ENCODE measurements around the gene STUM.
A peak's percentile ranks its signal among the peaks of the same experiment; 100 is the strongest.
"Not testable (repeated sequence)": the region's sequence is repeated elsewhere in the genome, so short reads cannot be mapped to it uniquely, and the experiment has no call there.

The STUM gene

GRCh38 chr1:226606311-226607267 is 58.0 kb downstream of the STUM start:
- DNase-seq = no peak

DNA sequence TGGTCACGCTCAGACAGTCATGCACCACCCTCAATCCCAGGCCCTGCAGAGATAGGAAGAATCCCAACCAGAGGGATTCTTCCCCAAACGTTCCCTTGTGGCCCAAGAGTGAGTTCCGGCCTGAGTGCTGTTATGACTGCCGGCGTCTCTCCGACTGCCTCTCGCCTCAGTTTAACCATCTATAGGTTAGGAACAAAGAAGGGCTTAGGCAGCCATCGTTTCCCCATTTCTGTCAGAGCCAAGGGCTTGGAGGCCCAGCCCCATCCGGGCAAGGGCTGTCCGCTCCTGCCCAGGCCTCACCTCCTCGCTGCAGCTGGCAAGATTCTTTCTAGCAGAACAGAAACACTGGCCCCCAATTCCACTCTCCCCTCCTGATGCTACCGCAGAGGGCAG is 58.7 kb downstream of the STUM start:
- no peak for DNase-seq

DNA sequence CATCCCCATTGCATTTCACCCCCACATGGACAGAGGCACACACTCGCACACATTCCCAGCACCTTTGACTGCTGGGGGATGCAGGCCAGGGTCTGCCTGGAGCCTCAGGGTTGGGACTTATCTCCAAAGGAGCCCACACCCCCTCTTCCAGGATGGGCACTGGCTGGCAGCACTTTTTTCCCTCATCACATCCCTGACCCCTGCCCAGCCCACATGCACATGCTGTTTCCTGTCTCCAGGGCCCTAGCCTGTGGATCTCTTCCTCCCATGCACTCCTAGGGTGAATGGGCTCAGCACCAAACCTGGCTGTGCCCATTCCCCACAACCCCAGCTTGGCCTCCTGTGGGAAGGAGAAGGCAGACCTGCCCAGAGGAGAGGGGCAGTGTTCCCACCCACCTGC is 59.3 kb downstream of the STUM start:
- no peak for DNase-seq

DNA sequence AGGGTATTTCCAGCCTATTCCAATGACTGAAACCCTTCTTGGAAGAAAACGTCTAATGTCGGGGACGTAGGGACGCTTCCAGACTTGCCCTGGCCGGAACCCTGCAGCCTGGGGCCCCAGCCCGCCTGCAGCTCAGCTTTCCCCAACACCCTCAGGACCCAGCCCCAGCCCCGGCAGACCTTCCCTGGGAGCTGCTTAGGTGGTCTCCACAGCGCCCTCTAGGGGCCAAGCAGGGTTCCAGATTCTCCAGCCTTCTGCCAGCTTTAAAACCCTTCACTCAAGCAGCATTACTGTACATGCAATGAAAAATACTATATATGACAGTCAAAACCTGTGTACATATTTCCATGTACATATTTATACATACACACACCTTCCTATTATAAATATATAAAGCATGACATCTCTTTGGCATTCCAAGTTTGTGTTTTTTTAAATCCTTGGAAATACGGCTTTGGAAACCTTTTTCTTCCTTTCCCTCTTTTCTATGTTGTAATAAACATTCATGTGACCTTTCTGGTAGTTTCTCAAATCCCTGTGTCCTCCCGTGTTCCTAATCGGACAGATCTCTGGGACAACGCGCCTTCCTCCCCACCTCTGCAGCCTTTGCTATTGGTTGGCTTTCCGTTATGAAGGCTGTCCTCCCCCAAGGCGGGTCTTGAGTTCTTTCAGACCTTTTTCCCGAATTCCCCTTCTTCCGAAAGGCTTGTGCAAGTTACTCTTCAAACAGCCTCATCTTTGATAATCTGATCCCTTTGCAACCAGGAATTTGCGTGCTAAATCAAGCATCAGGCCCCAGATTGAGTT is 60.3 kb downstream of the STUM start:
- peak; percentile 68 for DNase-seq

DNA sequence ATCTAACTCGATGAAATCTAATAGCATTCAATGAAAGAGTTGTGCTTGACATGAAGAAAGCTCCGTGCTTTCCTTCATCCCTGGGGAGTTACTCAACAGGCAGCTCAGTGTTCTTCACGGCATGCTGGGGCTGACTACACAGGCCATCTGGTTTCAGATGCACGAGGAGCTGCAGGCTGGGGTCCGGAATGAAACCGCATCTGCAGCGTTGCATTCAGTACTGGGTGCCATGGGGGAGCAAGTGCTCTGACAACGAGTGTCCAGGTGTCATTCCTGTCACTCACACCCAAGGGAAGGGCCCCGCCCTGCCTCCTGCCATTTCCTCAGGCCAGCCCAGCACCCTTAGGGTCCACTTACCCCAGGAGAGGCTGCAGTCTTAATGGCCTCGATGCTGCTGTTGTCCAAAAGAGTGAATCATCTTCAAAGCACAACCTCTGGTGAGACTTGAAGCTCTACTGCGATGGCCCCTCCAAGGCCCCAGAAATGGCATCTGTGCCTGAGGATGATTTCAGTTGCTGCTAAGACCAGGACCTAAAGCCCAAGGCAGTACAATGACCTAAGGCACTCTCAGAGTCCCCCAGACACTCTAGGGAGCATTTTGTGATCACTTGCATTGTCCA is 61.4 kb downstream of the STUM start:
- DNase-seq = no peak

DNA sequence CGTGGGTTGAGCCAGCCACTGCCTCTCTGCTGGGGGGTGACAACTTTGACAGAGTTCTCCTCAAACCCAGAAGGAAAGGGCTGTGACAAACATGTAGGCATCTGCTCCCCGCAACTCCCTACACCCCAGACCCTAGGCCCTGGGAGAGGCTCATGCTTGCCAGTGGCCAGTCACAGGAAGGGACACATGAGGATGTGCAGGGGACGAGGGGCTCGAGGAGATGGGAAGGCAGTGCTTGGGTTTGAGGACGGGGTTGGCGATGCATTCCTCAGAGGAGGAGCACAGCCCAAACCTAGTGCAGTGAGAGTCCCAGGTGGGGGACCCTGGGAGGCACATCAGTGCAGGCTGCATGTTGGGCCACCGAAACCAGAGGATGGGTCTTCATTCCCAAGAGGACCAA is 62.1 kb downstream of the STUM start:
- no peak for DNase-seq

GRCh38 chr1:226611301-226611700 is 62.7 kb downstream of the STUM start:
- DNase-seq = no peak

- DNase-seq = not testable (repeated sequence)
These were observed 63.4 kb downstream of the STUM start for GRCh38 chr1:226611980-226612379.

GRCh38 chr1:226615876-226616275 is 67.3 kb downstream of the STUM start:
- no peak for DNase-seq

DNA sequence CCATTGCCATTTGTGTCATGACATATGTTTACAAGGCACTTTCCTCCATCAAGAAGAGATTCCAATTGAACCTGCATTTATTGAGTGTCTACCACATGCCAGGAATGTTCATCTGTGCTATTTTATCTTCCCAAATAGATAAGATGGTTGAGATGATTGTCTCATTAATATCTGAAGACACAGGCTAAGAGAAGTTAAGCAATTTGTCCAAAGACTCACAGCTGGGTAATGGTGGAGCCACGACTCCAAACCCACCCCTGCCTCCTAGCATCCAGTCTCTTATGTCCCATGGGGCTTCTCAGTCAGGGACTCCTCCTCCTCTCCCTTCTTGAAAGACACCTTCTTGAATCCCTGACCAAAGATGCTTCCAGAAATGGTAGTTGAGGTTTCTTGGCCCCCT is 68.1 kb downstream of the STUM start:
- DNase-seq = no peak

DNA sequence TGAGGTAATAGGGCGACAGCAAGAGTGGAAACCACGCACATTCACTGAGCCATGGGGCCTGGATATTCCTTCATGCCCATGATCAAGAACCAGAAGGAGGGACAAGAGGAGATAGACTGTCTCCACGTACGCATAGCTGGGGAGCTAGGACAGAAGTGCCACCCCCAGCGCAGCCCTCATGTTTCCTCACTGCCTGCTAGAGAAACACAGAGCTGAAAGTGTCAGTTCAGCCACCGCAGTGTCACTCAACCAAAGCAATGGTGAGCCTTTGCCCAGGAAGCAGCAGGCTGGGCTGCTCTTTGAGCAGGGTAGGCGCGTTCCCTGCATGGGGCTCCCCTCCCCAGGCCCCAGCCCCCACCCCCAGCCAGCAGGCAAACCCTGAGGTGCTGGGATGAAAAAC is 68.5 kb downstream of the STUM start:
- no peak for DNase-seq

DNA sequence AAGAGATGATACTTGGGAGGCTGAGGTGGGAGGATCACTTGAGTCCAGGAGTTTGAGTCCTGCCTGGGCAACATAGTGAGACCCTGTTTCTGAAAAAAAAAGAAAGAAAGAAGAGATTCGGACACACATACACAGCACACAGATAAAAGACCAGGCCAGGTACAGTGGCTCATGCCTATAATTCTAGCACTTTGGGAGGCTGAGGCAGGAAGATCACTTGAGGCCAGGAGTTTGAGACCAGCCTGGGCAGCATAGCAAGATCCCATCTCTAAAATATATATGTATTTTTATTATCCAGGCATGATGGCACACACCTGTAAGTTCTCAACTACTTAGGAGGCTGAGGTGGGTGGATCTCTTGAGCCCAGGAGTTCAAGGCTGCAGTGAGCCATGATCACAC is 69.2 kb downstream of the STUM start:
- DNase-seq = not testable (repeated sequence)

DNA sequence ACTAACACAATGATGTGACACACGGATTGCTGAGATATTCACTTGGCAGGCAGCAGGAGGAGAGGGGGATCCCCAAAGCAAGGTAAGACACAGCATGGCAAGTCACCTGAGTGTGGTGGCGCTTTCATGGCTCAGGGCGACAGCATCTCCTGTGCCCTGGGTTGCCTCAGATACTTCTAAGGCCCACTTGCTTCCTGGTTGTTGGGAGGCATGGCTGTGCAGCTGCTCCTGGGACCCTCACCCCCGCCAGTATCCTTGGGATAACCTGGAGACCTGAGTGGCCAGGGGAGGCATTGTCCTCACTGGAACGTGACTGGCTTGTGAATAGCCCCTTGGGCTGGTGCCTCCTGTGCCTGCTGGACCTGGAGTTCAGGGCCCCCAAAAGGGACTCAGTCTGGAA is 69.8 kb downstream of the STUM start:
- no peak for DNase-seq

- DNase-seq = no peak
These were observed 70.5 kb downstream of the STUM start for GRCh38 chr1:226619031-226619430.

GRCh38 chr1:226622012-226622411 is 73.4 kb downstream of the STUM start:
- DNase-seq = no peak

DNA sequence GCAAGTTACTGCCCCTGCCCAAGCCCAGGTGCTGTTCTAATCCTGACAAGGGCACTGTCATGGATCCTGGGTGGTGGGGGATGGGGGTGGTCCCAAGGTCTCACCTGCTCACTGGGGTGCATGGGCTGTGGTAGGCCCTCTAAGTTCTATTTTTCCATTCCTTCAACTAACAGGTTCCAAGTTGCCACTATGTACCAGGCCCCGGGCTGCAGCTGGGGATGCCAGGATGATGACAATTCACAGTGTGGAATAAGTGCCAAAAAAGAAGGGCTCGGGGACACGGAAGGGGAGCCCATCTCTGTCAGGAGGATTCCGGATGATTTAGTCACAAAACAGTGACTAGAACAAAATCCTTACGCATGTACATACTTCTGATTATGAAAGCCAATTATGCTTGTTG is 76.0 kb downstream of the STUM start:
- DNase-seq = no peak

DNA sequence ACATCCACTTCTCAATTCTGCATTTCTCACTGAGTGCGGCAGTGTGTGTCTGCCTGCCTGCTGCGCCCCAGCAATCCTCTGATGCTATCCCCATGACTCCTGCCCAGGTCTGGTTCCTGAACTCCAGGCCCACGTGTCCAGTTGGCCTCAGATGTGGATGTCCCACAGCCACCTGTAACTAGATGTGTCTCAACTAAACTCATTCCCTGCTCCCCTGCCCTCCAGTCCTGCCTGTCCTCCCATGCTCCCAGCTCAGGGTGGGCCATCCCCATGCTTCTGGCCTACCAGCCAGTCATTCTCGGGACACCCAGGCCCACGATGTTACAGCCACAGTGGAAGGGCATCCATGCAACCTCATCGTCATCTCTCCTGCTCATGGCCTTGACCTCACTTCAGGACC is 76.8 kb downstream of the STUM start:
- no peak for DNase-seq

DNA sequence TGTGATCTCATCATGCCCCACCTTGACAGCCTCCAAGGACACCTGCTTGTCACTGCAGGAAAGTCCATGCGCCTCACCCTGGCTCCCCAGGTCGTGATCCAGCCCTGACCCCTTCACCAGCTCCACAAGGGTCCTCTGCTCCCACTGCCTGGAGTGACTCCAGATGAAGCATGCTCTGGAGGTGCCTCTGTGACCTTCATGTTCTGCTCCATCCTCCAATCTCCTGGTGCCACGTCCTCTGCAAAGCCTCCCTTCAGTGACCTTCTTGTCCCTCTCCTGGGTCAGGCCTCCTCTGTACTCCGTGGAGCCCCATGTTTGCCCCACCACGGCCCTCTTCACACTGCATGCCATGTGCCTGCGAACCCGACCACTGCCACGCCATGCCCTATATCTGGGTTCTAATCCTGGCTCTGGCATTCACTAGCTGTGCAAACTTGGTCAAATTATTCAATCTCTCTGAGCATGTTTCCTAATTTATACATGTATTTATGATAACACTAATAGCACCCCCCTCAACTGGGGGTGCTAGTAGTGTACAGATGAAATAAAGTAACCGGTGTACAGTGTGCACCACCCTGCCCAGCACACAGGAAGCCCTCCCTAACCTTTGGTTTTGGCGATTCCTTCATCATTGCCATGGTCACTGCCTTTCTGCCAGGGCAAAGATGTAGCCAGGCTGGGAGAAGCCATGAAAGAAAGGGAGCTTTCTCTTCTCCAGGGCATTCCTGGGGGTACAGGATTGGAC is 77.4 kb downstream of the STUM start:
- DNase-seq = no peak

DNA sequence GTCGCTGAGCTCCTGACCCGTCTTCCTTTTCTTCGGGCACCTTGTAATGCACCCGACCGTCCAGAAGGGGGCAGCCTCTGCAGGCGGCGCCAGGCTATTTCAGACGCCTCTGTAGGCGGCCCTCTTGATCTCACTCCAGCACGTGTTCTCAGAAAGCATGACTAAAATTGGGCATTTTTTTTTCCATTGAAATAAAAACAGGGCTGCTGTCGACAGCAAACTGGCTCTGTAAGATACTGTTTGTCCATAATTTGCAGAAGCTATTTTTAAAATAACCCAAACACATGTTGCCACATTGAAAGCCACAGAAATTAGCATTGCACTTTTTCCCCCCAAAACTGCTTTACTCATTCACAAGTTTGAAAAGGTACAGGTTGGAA is 78.0 kb downstream of the STUM start:
- peak; percentile 86 for DNase-seq

DNA sequence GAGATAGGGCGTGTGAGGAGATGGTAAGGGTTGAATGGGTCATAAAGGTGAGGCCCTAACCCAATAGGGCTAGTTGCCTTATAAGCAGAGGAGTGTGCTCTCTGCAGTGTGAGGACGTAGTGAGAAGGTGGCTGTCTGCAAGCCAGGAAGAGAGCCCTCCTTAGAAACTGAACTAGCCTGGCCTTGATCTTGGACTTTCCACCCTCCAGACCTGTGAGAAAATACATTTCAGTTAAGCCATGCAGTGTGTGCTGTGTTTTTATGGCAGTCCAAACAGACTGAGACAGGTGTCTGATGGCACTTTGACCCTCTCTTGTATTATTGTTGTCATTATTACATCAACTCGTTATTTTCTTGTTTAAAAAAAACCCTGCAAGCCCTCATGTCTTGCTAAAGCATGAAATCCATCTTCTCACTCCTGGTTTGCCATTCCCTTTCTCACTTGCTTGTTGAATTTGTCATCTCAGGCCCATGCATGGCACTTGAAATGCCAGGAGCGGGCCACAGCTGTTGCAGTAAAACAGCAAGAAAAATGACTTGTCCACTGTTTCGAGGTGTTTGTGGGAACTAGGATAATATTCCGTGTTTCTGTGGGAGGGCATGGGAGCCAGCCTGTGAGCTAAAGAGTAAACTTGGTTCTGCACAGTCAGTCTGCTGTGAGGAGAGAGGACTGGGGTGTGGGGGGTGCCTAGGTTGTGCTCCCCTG is 78.6 kb downstream of the STUM start:
- no peak for DNase-seq

- peak; percentile 51 for DNase-seq
These were observed 79.5 kb downstream of the STUM start for GRCh38 chr1:226627924-226628611.
